ENCODE results near the gene ZNF777.
"Not testable (repeated sequence)": the region's sequence is repeated elsewhere in the genome, so short reads cannot be mapped to it uniquely, and the experiment has no call there.

Gene ZNF777

DNA sequence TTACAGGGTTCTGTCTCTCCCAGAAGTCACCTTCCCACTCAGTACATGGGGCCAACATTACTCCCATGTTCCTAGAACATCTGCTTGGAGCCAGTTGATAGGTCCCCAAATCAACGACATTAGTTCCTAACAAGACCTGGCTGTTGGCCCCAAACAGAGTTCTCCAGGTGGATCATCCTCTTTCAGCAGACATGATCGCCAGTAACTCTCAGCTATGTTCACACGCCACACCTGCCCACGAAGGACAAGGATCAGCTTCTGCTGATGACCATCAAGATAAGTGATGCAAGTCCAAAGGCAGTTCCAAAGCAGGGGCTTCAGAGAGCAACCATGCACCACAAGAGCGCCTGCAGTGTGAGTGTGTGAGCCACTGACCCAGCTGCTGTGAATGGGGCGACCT, 11.0 kb downstream of the ZNF777 start:
- DNase-seq: no peak

DNA sequence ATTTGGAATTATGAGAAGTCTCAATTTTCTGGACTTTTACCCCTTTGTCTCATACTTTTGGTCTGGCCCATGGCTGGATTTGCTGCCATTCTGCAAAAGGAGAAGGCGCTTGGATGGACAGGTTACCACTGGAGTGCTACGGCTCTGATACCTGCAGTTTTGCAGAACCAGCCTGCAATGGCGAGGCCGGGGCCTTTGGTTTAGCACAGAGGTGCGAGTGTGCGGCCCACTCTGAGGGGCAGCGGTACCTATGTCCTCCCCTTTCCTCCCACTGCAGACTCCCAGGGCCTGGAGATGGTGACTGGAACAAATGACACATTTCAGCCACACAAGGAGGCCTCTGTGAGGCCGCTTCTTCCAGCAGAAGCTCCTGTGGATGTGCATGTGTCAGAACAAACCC, 11.9 kb downstream of the ZNF777 start:
- DNase-seq: no peak

DNA sequence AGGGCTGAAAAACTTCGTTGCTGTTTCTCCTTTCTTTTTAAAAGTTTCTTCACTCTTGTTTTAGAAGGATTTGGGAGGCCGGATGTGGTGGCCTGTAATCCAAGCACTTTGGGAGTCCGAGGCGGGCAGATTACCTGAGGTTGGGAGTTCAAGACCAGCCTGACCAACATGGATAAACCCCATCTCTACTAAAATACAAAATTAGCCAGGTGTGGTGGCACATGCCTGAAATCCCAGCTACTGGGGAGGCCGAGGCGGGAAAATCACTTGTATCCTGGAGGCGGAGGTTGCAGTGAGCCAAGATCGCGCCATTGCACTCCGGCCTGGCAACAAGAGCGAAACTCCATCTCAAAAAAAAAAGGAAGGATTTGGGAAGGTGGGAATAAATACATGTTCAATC, 14.8 kb downstream of the ZNF777 start:
- not testable (repeated sequence) for DNase-seq

DNA sequence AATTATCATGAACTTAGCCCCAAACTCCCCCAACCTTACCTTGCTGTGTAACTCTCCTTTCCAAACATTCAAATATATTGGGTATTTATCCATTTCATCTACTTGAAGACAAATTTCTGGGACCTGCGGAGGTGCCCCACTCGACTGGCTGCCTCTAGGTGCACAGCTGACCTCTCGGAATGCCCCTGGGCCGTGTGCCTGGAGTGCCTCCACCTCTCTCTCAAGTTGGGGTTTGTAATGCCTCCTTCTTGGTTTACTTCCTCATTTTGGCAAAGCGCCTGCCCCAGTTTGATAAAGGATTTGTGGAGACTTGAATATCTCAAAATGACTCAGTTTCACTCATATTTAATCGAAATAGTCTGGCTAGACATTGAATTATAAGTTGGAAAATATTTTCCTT, 16.6 kb downstream of the ZNF777 start:
- DNase-seq: no peak

DNA sequence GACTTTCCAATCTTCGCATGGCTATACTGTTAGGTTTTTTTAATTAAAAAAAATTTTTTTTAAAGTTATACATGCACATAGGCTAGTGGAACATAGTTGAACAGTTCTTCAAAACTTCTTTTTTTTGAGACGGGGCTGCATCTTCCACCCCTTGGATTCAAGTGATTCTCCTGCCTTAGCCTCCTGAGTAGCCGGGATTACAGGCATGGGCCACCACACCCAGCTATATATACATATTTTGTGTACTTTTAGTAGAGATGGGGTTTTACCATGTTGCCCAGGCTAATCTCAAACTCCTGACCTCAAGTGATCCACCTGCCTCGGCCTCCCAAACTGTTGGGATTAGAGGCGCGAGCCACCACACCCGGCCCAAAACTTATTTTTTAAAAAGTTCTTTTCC, 17.3 kb downstream of the ZNF777 start:
- no peak for DNase-seq

- no peak for DNase-seq
Measured at GRCh38 chr7:149442924-149443323, 17.9 kb downstream of the ZNF777 start.

- DNase-seq: no peak
Measured at GRCh38 chr7:149440222-149440621, 20.6 kb downstream of the ZNF777 start.

GRCh38 chr7:149436358-149436757, 24.5 kb downstream of the ZNF777 start:
- DNase-seq: no peak

- no peak for DNase-seq
Measured at GRCh38 chr7:149433124-149433523, 27.7 kb downstream of the ZNF777 start.

DNA sequence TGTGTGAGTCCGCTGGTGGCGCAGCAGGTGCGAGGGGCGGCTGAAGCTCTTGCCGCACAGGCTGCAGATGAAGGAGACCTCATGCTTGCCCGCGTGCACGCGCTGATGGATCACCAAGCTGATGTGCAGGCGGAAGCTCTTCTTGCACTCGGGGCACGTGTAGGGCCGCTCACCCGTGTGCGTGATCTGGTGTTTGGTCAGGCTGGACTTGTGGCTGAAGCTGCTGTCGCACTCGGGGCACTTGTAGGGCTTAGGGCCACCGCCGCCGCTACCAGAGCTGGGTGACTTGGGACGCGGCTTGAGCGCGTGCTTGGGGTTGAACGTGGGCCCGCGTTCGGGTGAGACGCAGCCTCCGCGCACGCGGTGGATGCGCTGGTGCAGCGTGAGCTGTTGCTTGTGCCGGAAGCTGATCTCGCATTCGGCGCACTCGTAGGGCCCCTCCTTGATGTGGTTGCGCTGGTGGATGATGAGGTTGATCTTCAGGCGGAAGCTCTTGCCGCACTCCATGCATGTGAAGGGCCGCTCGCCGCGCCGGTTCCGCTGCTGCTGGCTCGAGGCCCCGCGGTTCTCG, 28.7 kb downstream of the ZNF777 start:
- no peak for DNase-seq

- no peak for DNase-seq
Measured at GRCh38 chr7:149431486-149432120, 29.3 kb downstream of the ZNF777 start.

- no peak for DNase-seq
Measured at GRCh38 chr7:149430192-149430591, 30.7 kb downstream of the ZNF777 start.

DNA sequence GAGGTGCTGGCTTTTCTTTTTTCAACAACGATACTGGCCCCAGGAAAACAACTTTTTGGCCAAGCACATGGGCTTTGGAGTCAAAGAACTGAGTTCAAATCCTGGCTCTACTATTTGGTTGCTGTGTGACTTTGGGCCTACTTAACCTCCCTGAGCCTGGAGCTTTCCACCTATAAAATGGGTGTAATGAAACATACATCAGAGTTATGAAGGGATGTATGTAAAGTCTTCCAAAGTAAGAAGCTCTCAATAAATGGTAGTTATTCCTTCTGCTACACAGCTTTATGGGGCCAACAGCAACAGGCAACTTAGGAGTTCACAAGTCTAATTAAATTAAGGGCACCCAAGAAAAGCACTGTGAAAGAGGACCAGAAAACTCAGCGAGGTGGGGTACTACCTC, 33.0 kb downstream of the ZNF777 start:
- DNase-seq: no peak

- DNase-seq: no peak
Measured at GRCh38 chr7:149427096-149427680, 33.7 kb downstream of the ZNF777 start.

DNA sequence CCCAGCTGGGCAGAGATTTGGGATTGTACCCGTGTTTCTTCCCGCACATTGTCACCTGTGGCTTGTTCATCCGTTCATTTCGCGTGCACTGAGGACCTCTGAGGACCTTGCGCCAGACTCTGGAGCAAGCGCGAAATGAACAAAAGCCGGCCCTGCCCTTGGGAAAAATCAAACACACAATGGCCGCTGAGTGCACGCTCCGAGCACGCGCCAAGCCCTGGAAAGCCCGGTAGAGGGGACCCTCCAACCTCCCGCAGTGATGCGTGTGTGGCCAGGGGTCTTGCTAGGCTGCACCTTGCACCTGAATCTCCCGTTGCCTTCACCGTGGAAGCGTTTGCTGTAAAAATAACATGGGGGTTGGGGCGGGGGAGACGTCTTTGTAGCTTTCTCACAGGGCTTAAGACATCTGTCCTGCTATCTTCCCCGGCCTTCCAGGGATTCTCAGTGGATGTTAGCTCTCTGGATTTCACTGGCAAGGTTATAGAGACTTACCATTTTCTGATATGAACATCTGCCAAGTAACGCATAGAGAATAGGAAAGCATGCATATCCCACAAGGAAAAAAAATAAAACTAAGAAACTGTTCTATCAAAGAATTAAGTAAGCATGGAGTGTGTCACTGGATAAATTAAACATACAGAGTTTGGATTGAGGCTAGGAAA, 37.3 kb downstream of the ZNF777 start:
- DNase-seq: no peak

GRCh38 chr7:149422914-149423301, 38.0 kb downstream of the ZNF777 start:
- no peak for DNase-seq

DNA sequence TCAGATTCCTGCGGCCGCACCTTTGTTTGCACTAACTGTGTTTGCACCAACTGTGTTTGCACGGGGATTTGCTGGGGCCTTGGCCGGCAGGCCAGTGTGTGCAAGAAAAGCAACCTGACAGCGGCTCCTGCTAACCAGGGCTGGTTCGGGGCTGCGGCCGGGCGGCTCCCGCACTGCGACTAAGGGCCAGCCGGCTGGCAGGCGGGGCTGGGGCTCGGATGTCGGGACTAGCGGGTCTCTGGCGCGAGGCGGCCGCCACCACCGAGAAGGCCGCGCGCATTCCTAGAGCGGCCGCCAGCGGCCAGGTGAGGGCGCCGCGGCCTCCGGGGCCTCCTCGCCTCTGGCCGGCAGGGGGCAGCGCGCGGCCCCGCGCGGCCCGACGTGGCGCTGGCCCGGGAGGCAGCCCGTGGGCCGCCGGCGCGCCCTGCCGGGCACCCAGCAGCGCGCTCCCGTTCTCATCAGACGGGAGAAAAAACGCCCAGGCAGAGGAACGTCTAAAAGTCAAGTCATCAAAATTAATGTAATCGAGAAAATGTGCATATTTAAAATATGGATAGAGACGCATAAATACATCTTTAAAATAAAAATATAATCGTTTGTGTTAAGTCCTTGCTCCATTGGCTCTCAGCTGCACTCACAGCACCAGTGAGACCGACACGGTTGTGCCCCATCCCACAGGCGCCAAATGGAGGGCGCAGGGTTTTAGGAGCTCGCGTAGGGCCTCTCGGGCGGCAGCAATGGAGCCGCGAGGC, 38.5 kb downstream of the ZNF777 start:
- peak; percentile 73 for DNase-seq

GRCh38 chr7:149420006-149420405, 40.9 kb downstream of the ZNF777 start:
- no peak for DNase-seq

DNA sequence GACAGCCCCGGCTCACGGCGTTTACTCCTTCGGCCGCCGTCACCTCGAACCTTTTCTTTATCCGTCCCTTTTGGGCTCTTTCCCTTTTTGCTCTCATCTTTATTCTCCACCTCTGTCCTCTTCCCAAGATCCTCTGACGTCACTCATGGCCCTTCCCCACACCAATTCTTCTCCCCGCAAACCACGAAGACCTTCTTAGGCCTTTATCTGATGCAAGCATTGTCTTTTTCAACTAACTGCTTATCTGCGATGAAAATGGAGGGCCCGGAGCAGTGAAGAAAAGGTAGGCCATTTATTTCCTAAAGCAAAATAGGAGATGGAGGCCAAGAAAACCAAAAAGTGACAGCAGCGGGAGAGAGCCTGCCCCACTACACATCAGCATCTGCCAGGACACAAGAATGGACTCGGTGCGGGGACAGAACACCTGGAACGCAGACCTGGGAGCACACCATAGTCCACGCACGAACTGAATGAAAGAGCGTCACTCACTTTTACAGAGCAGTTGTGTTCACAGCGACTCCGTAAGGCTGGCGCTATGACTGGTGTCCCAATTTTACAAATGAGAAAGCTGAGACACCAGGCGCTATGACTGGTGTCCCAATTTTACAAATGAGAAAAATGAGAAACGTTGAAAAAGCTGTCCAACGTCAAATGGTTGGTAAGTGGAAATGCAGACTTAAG, 45.3 kb downstream of the ZNF777 start:
- no peak for DNase-seq

DNA sequence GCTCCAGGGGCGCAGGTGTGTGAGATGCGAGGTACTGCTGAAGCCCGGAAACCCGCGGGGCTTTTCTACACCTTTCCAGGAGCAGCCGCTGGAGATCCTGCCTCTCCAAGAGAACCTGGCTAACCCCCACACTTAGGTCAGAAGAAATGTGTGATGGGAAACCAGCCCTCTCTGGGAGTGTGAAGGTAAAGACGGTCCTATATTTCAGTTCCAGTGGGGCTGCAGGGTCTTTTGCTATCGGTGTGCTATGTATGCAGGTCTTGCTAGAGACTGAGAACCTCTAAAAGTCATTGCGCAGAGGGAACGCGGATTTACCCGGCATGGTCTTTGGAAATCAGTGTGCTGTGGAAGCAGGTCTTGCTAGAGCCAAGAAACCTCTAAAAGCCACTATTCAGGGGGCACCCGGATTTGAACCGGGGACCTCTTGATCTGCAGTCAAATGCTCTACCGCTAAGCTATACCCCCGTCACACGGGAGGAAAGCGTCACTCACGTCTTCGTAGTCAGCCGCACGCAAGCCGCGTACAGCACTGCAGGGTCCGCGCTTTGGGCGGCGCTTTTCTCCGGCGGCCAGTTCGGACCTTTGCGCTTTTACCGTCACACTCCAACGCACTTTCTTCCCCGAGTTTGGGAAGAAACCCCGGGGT, 46.0 kb downstream of the ZNF777 start:
- peak; percentile 21 for DNase-seq

GRCh38 chr7:149414171-149414570, 46.7 kb downstream of the ZNF777 start:
- DNase-seq: no peak

GRCh38 chr7:149413083-149413482, 47.8 kb downstream of the ZNF777 start:
- DNase-seq: not testable (repeated sequence)

Measured in central memory CD4-positive, alpha-beta T cell (primary cell).